Bronchial epithelial cell (primary cell): Measurements from ENCODE around the gene RPRD1B. TPM values are rescaled to one million over a fixed set of nuclear protein-coding genes. Genes with fewer than 3 reads are reported as not detected.

Experiments
- DNase-seq: peaks from one replicate; pipeline ENCODE4 v3.0.0-alpha.2; 2010; ENCODE audit warnings: low read depth
- FAIRE-seq: peaks from 2 replicates; lab custom pipeline; 2011; peaks lifted over from hg19 to GRCh38; lab: Jason Lieb, UNC
- H3K27me3 ChIP-seq: 2 replicates; pipeline ENCODE4 v1.5.1; 2011; ENCODE audit warnings: low read length; ENCODE audit not compliant: control insufficient read depth, insufficient read depth
- H3K36me3 ChIP-seq: 2 replicates; pipeline ENCODE4 v1.5.1; 2011; ENCODE audit warnings: low read length; ENCODE audit not compliant: control insufficient read depth, insufficient read depth
- H3K4me3 ChIP-seq: 2 replicates; pipeline ENCODE4 v1.5.1; 2011; ENCODE audit warnings: mild to moderate bottlenecking, low read depth, low read length, control low read depth
- CTCF ChIP-seq: IDR thresholded peaks from 2 replicates; pipeline ENCODE4 v1.5.1; 2011; ENCODE audit warnings: mild to moderate bottlenecking, moderate library complexity, low read length, control low read depth, inconsistent platforms; ENCODE audit not compliant: insufficient read depth, severe bottlenecking
- total RNA-seq: library from RNA; depleted of rRNA; stranded (reverse); fragments of >200 nt; gene quantifications from 2 replicates; pipeline ENCODE4 v1.2.1, GENCODE V29; 2014

The RPRD1B gene
- total RNA-seq, 1 donor from 2014 or later, result 18.7 TPM

- DNase-seq, result no peak
Observed at GRCh38 chr20:38034108-38034649, 633 bp downstream of the RPRD1B start.

GRCh38 chr20:38034961-38035360 lies 1.4 kb downstream of the RPRD1B start:
- H3K4me3 ChIP-seq, result no peak overlapping the region
- no peak for DNase-seq
- FAIRE-seq, result no peak
- H3K36me3 ChIP-seq, result peaks cover 1% of the 10 kb centered on the region
- no peaks in the 10 kb centered on the region for H3K27me3 ChIP-seq
- TF ChIP-seq CTCF, result no peak

More at GRCh38 chr20:38034108-38034649, 633 bp downstream of the RPRD1B start:
- Histone ChIP-seq H3K36me3 (peaks cover 1% of the 10 kb centered on the region), H3K4me3 (peak overlapping the region; percentile 90), H3K27me3 (no peaks in the 10 kb centered on the region)
- TF ChIP-seq CTCF, result no peak
- no peak for FAIRE-seq

DNA sequence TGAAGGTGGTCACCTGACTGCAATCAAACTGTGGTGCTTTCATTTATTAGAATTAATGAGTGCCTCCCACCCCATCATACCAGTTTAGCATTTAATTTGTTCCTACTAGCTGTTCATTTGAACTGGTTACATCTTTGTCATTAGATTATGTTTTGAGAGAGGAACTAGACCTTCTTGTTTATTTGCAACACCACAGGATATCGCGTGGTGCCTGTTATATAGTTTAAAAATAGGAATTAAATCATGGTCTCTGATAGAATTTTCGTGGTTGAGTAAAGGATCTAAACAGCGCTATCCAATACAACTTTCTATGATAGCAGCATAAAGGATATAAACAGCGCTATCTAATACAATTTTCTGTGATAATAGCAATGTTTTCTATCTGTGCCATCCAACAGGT lies 2.8 kb downstream of the RPRD1B start:
- H3K4me3 ChIP-seq, result no peak overlapping the region
- no peaks in the 10 kb centered on the region for H3K27me3 ChIP-seq
- peaks cover 3% of the 10 kb centered on the region for H3K36me3 ChIP-seq
- no peak for TF ChIP-seq CTCF
- DNase-seq (no peak), FAIRE-seq (no peak)

GRCh38 chr20:38040276-38040675 lies 6.7 kb downstream of the RPRD1B start:
- peaks cover 4% of the 10 kb centered on the region for H3K36me3 ChIP-seq
- DNase-seq (no peak), FAIRE-seq (no peak)
- H3K4me3 ChIP-seq, result no peak overlapping the region
- TF ChIP-seq CTCF, result no peak
- no peaks in the 10 kb centered on the region for H3K27me3 ChIP-seq

DNA sequence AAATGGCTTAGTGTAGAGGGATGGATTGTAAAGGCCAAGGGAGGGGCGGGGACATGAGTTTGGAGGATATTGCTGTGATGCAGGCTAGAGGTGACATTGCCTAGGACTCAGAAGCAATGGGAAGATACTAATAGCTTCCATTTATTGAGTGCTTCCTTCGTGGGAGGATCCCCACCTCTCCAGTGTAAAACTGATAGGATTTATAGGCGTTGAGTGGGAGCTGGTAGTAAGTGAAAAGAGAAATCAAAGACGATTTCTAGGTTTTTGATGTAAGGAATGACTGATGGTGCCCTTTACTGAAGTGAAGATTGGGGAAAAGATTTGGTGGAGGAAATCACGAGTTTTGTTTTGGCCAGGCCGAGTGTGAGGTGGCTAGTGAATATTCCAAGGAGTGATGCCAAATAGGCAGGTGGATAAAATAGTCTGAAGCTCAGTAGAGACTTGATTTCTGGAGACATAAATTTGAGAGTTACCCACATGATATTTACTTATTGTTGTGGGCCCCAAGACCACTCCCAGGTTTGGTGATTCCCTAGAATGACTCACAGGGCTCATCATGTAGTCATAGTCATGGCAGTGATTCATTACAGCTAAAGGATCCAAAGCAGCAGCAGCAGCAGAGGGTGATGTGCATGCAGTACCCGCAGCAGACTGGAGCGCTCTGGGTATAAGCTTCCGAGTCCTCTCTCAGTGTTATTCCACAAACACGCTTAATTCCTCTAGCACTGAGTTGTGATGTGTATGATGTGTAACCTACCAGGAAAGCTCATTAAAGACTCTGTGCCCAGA lies 10.2 kb downstream of the RPRD1B start:
- H3K36me3 ChIP-seq, result peaks cover 6% of the 10 kb centered on the region
- no peak overlapping the region for H3K4me3 ChIP-seq
- no peaks in the 10 kb centered on the region for H3K27me3 ChIP-seq
- no peak for TF ChIP-seq CTCF
- no peak for FAIRE-seq
- peak; percentile 96 for DNase-seq
